IMR-90 (cell line): ENCODE data around the gene HMCN1. TPM values are rescaled to one million over a fixed set of nuclear protein-coding genes. Genes with fewer than 3 reads are reported as not detected.

Experiments used
- ATAC-seq: fragments of 200-7000 bp; cut with Tn5 transposase; 2 replicates; pipeline ENCODE4 v1.9.1; 2020; ENCODE audit warnings: low read depth, mild to moderate bottlenecking, moderate library complexity
- BruUV-seq: library from RNA; stranded (reverse); fragments of 400-500 nt; replicated peaks from 2 replicates; lab custom pipeline; 2021; lab: Mats Ljungman, UMichigan
- CTCF ChIA-PET: fragments of 300-600 bp; formaldehyde crosslinking; extraction: SDS; loops from one replicate; lab custom pipeline; 2021; ENCODE audit warnings: antibody characterized with exemption; lab: Yijun Ruan, JAX
- POLR2A ChIA-PET: fragments of 300-600 bp; sonication (Branson Sonifier 250); formaldehyde crosslinking; loops from one replicate; lab custom pipeline; 2022; ENCODE audit warnings: antibody characterized with exemption; ENCODE audit not compliant: unreplicated experiment; lab: Charles Lee
- DNase-seq: peaks from one replicate; pipeline ENCODE4 v3.0.0; 2013
- H2AFZ ChIP-seq: replicated peaks from 2 replicates; pipeline ENCODE3; 2013; ENCODE audit warnings: low read length, mild to moderate bottlenecking; ENCODE audit not compliant: poor library complexity
- H2AK5ac ChIP-seq: 2 replicates; pipeline ENCODE4 v1.6.1; 2013; ENCODE audit warnings: low read depth, low read length, inconsistent platforms
- H2AK9ac ChIP-seq: replicated peaks from 2 replicates; pipeline ENCODE3; 2013; ENCODE audit warnings: mild to moderate bottlenecking, low read depth, low read length, moderate library complexity; ENCODE audit not compliant: poor library complexity
- H2BK120ac ChIP-seq: 2 replicates; pipeline ENCODE4 v1.6.1; 2013; ENCODE audit warnings: low read depth, low read length, inconsistent platforms
- H2BK15ac ChIP-seq: 3 replicates; pipeline ENCODE4 v1.6.1; 2013; ENCODE audit warnings: low read depth, low read length, inconsistent platforms
- H2BK20ac ChIP-seq: 2 replicates; pipeline ENCODE4 v1.6.1; 2013; ENCODE audit warnings: low read depth, mild to moderate bottlenecking, inconsistent platforms, low read length, moderate library complexity
- H2BK5ac ChIP-seq: 2 replicates; pipeline ENCODE4 v1.6.1; 2013; ENCODE audit warnings: mild to moderate bottlenecking, low read depth, low read length, inconsistent platforms; ENCODE audit not compliant: poor library complexity, severe bottlenecking
- H3K14ac ChIP-seq: replicated peaks from 2 replicates; pipeline ENCODE4 v1.6.1; 2013; ENCODE audit warnings: low read depth, low read length, inconsistent platforms
- H3K18ac ChIP-seq: 2 replicates; pipeline ENCODE4 v1.6.1; 2013; ENCODE audit warnings: low read depth, low read length, control low read depth
- H3K23ac ChIP-seq: 2 replicates; pipeline ENCODE4 v1.6.1; 2013; ENCODE audit warnings: low read depth, low read length, inconsistent platforms
- H3K27ac ChIP-seq: 2 replicates; pipeline ENCODE4 v1.5.1; 2013; ENCODE audit warnings: mild to moderate bottlenecking, control low read depth, low read length; ENCODE audit not compliant: insufficient read depth
- H3K27me3 ChIP-seq: 2 replicates; pipeline ENCODE4 v1.6.1; 2013; ENCODE audit warnings: low read length; ENCODE audit not compliant: control insufficient read depth, insufficient read depth
- H3K36me3 ChIP-seq: 2 replicates; pipeline ENCODE4 v1.6.1; 2013; ENCODE audit warnings: low read length, mixed read lengths; ENCODE audit not compliant: control insufficient read depth, insufficient read depth
- H3K4ac ChIP-seq: 2 replicates; pipeline ENCODE4 v1.6.1; 2013; ENCODE audit warnings: low read depth, low read length, inconsistent platforms
- H3K4me1 ChIP-seq: 2 replicates; pipeline ENCODE4 v1.6.1; 2013; ENCODE audit warnings: low read length, mixed read lengths; ENCODE audit not compliant: control insufficient read depth, insufficient read depth
- H3K4me2 ChIP-seq: 2 replicates; pipeline ENCODE4 v1.6.1; 2013; ENCODE audit warnings: low read depth, mild to moderate bottlenecking, control low read depth, low read length, moderate library complexity
- H3K4me3 ChIP-seq: 2 replicates; pipeline ENCODE4 v1.5.1; 2013; ENCODE audit warnings: low read depth, mild to moderate bottlenecking, control low read depth, low read length, moderate library complexity; ENCODE audit not compliant: insufficient read depth
- H3K56ac ChIP-seq: 2 replicates; pipeline ENCODE4 v1.6.1; 2013; ENCODE audit warnings: low read length, inconsistent platforms; ENCODE audit not compliant: insufficient read depth; ENCODE audit errors: extremely low read depth
- H3K79me1 ChIP-seq, 2 experiments: 2 replicates each; pipeline ENCODE4 v1.6.1; 2013; ENCODE audit warnings: low read length in 2 of 2, inconsistent platforms in 1 of 2, low read depth in 1 of 2
- H3K9ac ChIP-seq: 2 replicates; pipeline ENCODE4 v1.6.1; 2013; ENCODE audit warnings: low read depth, low read length, control low read depth
- H3K9me1 ChIP-seq: 2 replicates; pipeline ENCODE4 v1.6.1; 2013; ENCODE audit warnings: low read length, inconsistent platforms; ENCODE audit not compliant: insufficient read depth
- H3K9me3 ChIP-seq: 2 replicates; pipeline ENCODE4 v1.6.1; 2013; ENCODE audit warnings: low read length; ENCODE audit not compliant: control insufficient read depth, insufficient read depth
- H4K20me1 ChIP-seq: 2 replicates; pipeline ENCODE4 v1.6.1; 2013; ENCODE audit warnings: low read length, inconsistent platforms; ENCODE audit not compliant: insufficient read depth
- H4K5ac ChIP-seq: 2 replicates; pipeline ENCODE4 v1.6.1; 2013; ENCODE audit warnings: mild to moderate bottlenecking, low read depth, low read length, control low read depth
- H4K8ac ChIP-seq, 2 experiments: 2 replicates each; pipeline ENCODE4 v1.6.1; 2013; ENCODE audit warnings: low read depth in 2 of 2, low read length in 2 of 2, control low read depth in 1 of 2, inconsistent platforms in 1 of 2
- H4K91ac ChIP-seq: 2 replicates; pipeline ENCODE4 v1.6.1; 2013; ENCODE audit warnings: low read depth, low read length, inconsistent platforms; ENCODE audit not compliant: insufficient read depth
- BHLHE40 ChIP-seq: fragments of 150-350 bp; IDR thresholded peaks from 2 replicates; pipeline ENCODE4 v1.6.1; 2016; ENCODE audit warnings: mild to moderate bottlenecking, low read depth, low read length
- CEBPB ChIP-seq: IDR thresholded peaks from 2 replicates; pipeline ENCODE4 v1.6.1; 2012; ENCODE audit warnings: low read depth, low read length, improper control_type of control experiment
- CHD1 ChIP-seq: IDR thresholded peaks from 2 replicates; pipeline ENCODE4 v1.6.1; 2012; ENCODE audit warnings: low read depth, low read length, improper control_type of control experiment
- FOS ChIP-seq: fragments of 150-350 bp; IDR thresholded peaks from 2 replicates; pipeline ENCODE4 v1.6.1; 2016; ENCODE audit warnings: low read depth, low read length
- MAZ ChIP-seq: IDR thresholded peaks from 2 replicates; pipeline ENCODE4 v1.6.1; 2012; ENCODE audit warnings: low read depth, mild to moderate bottlenecking, low read length, improper control_type of control experiment, moderate library complexity, borderline replicate concordance
- MXI1 ChIP-seq: IDR thresholded peaks from 2 replicates; pipeline ENCODE4 v1.6.1; 2012; ENCODE audit warnings: low read depth, mild to moderate bottlenecking, low read length, moderate library complexity, borderline replicate concordance
- NFE2L2 ChIP-seq: fragments of 150-350 bp; IDR thresholded peaks from 2 replicates; pipeline ENCODE4 v1.6.1; 2016; ENCODE audit warnings: low read depth, mild to moderate bottlenecking, low read length
- POLR2A ChIP-seq: IDR thresholded peaks from 2 replicates; pipeline ENCODE4 v1.6.1; 2012; ENCODE audit warnings: mild to moderate bottlenecking, low read depth, low read length
- RAD21 ChIP-seq: IDR thresholded peaks from 2 replicates; pipeline ENCODE4 v1.6.1; 2012; ENCODE audit warnings: low read length, improper control_type of control experiment
- RFX5 ChIP-seq: IDR thresholded peaks from 2 replicates; pipeline ENCODE4 v1.8.0; 2012; ENCODE audit warnings: low read depth, mild to moderate bottlenecking, low read length, moderate library complexity
- SMC3 ChIP-seq: fragments of 150-350 bp; IDR thresholded peaks from 2 replicates; pipeline ENCODE4 v1.6.1; 2016; ENCODE audit warnings: low read depth, mild to moderate bottlenecking, antibody characterized with exemption, low read length, moderate library complexity
- USF2 ChIP-seq: fragments of 150-350 bp; IDR thresholded peaks from 2 replicates; pipeline ENCODE4 v1.6.1; 2017; ENCODE audit warnings: mild to moderate bottlenecking, antibody characterized with exemption, low read length, low read depth
- dilution Hi-C: fragments of 300-500 bp; cut with HindIII; formaldehyde crosslinking; loops from one replicate; pipeline ENCODE4 v1.14.3; 2018; ENCODE audit warnings: low sequenced_read_pairs; ENCODE audit not compliant: unreplicated experiment
- in situ Hi-C: fragments of 300-500 bp; cut with MboI; formaldehyde crosslinking; loops from 3 replicates; pipeline ENCODE4 v1.14.3; 2019; ENCODE audit warnings: low sequenced_read_pairs, inconsistent platforms, mixed read lengths
- intact Hi-C: fragments of 100-400 bp; cut with micrococcal nuclease; formaldehyde crosslinking; loops from 2 replicates; pipeline ENCODE4 v1.10.0; 2022
- polyA plus RNA-seq, 3 experiments: library from polyadenylated mRNA; depleted of rRNA; stranded (reverse); fragments of >200 nt; gene quantifications; 2 replicates each; pipeline ENCODE4 v1.2.3, GENCODE V29; 2012; ENCODE audit warnings: low replicate concordance in 1 of 3
- total RNA-seq: library from RNA; depleted of rRNA; stranded (reverse); fragments of >200 nt; gene quantifications from 2 replicates; pipeline ENCODE4 v1.2.3, GENCODE V29; 2012
- TF ChIP-seq, protein P1 (sequence below): conservative IDR thresholded peaks from 2 replicates; pipeline ENCODE4 v1.5.1; 2012; ENCODE audit warnings: mild to moderate bottlenecking, low read depth, low read length, improper control_type of control experiment

Gene HMCN1
- total and polyA plus RNA-seq, 2 of the 4 experiments (the other 2 are of a cell fraction), result 6.1 to 11.7 TPM

DNA sequence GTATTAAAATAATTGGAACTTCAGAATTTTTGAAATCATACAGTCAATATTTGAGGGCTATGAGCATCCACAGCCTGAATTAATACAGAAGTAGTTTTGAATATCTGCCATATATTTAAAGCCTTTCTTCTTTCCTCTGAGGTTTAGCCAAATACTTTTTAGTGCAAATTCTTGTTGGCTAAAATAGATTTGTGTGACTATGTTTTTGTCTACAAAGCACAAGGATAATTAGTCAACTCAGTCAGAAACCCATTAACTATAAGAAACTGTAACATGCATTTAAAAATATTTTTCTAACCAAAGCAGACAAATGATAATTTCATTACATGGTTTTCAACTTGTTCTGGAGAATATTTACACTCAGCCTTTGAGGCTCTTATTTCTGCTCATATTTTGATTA, 408.7 kb downstream of the HMCN1 start:
- in situ Hi-C loops (no loop called here), intact Hi-C loops (no loop called here), dilution Hi-C loops (no loop called here)
- no peak overlapping the region for H2BK15ac ChIP-seq
- H3K9ac ChIP-seq, result no peak overlapping the region
- H3K36me3 ChIP-seq, result no peaks in the 10 kb centered on the region; the same call in 1 of the 2 replicates
- no peak overlapping the region for H2AK9ac ChIP-seq
- no peak overlapping the region for H3K14ac ChIP-seq
- ATAC-seq (no peak), DNase-seq (no peak)
- H3K18ac ChIP-seq, result no peak overlapping the region
- H3K79me1 ChIP-seq, result no peaks in the 10 kb centered on the region
- H3K27me3 ChIP-seq, result no peaks in the 10 kb centered on the region
- H2BK120ac ChIP-seq, result no peak overlapping the region
- no TSS peak for BruUV-seq
- H3K23ac ChIP-seq, result no peak overlapping the region
- H4K5ac ChIP-seq, result no peak overlapping the region
- no peak overlapping the region for H2AK5ac ChIP-seq
- no peak overlapping the region for H3K56ac ChIP-seq
- no peak overlapping the region for H3K4ac ChIP-seq
- H3K9me3 ChIP-seq, result no peaks in the 10 kb centered on the region
- no peak overlapping the region for H3K4me2 ChIP-seq
- no peak overlapping the region for H3K27ac ChIP-seq
- H2BK20ac ChIP-seq, result no peak overlapping the region
- no peaks in the 10 kb centered on the region for H4K20me1 ChIP-seq
- no peak overlapping the region for H3K4me3 ChIP-seq
- no peaks in the 10 kb centered on the region for H3K9me1 ChIP-seq
- ChIA-PET CTCF (no interaction called here), POLR2A (no interaction called here)
- TF ChIP-seq BHLHE40 (no peak), RFX5 (no peak), NFE2L2 (no peak), USF2 (no peak), POLR2A (no peak), FOS (no peak), CHD1 (no peak), RAD21 (no peak), MXI1 (no peak), SMC3 (no peak), MAZ (no peak), CEBPB (no peak)
- TF ChIP-seq, protein P1, sequence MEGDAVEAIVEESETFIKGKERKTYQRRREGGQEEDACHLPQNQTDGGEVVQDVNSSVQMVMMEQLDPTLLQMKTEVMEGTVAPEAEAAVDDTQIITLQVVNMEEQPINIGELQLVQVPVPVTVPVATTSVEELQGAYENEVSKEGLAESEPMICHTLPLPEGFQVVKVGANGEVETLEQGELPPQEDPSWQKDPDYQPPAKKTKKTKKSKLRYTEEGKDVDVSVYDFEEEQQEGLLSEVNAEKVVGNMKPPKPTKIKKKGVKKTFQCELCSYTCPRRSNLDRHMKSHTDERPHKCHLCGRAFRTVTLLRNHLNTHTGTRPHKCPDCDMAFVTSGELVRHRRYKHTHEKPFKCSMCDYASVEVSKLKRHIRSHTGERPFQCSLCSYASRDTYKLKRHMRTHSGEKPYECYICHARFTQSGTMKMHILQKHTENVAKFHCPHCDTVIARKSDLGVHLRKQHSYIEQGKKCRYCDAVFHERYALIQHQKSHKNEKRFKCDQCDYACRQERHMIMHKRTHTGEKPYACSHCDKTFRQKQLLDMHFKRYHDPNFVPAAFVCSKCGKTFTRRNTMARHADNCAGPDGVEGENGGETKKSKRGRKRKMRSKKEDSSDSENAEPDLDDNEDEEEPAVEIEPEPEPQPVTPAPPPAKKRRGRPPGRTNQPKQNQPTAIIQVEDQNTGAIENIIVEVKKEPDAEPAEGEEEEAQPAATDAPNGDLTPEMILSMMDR, result no peak
- no peak overlapping the region for H4K91ac ChIP-seq
- no peaks in the 10 kb centered on the region; the same call in 1 of the 2 replicates for H3K4me1 ChIP-seq
- H2AFZ ChIP-seq, result no peak overlapping the region
- no peak overlapping the region for H2BK5ac ChIP-seq
- no peak overlapping the region for H4K8ac ChIP-seq
